ENCODE measurements around the gene THOC6. TPM values are rescaled to one million over a fixed set of nuclear protein-coding genes. Genes with fewer than 3 reads are reported as not detected.

THOC6 gene
- total and polyA plus RNA-seq, 9 of the 15 experiments (the other 6 are each of a cell fraction or from before 2014, with no cell fraction given): 2.5 to 65.4 (median 42.3) TPM

- no peak for TF ChIP-seq FOXO4 (CRISPR knock-in tag; IDR thresholded peaks at IDR 0.05)
- no peak for TF ChIP-seq ZNF140 (CRISPR knock-in tag; IDR thresholded peaks at IDR 0.05)
- no peak for TF ChIP-seq ATF6 (CRISPR knock-in tag; IDR thresholded peaks at IDR 0.05)
- TF ChIP-seq SP1 (CRISPR knock-in tag; IDR thresholded peaks at IDR 0.05): 0 out of 2 replicates have a peak, but pooled peaks have one; percentile 45
- TF ChIP-seq GTF2A2 (tag; IDR thresholded peaks at IDR 0.05): no peak
- no peak for TF ChIP-seq COPS2 (conservative IDR thresholded peaks at IDR 0.05)
- no peak for TF ChIP-seq MLLT1 (IDR thresholded peaks at IDR 0.05)
- no peak for TF ChIP-seq ARID3A (IDR thresholded peaks at IDR 0.05; ENCODE audit: borderline replicate concordance, low read depth, low read length)
- no peak for TF ChIP-seq PHF20 (IDR thresholded peaks at IDR 0.05; ENCODE audit: partially characterized antibody)
- no peak for TF ChIP-seq ESRRB (CRISPR knock-in tag; IDR thresholded peaks at IDR 0.05; ENCODE audit: borderline replicate concordance)
- TF ChIP-seq JUND (IDR thresholded peaks at IDR 0.05; ENCODE audit: borderline replicate concordance, low read depth, low read length): 0 out of 2 replicates have a peak, but pooled peaks have one; percentile 10
- TF ChIP-seq JUND (tag; IDR thresholded peaks at IDR 0.05; ENCODE audit: borderline replicate concordance, low read depth, low read length): no peak; the same call in 2 of the 3 replicates
- peak; percentile 66 for TF ChIP-seq CREM (IDR thresholded peaks at IDR 0.05; ENCODE audit: low read depth)
- TF ChIP-seq ZNF212 (CRISPR knock-in tag; IDR thresholded peaks at IDR 0.05): no peak
- TF ChIP-seq RBBP5 (IDR thresholded peaks at IDR 0.05; ENCODE audit: borderline replicate concordance, insufficient read depth, low read length, poor library complexity, severe bottlenecking): peak; percentile 45
- no peak for TF ChIP-seq ERF (CRISPR knock-in tag; IDR thresholded peaks at IDR 0.05)
- peak; percentile 23; the same call in 1 of the 2 replicates for TF ChIP-seq RNF2 (IDR thresholded peaks at IDR 0.05)
- no peak for TF ChIP-seq MBD2 (IDR thresholded peaks at IDR 0.05; ENCODE audit: borderline replicate concordance, low read depth)
- no peak for TF ChIP-seq CHD4 (IDR thresholded peaks at IDR 0.05; ENCODE audit: insufficient read depth, insufficient replicate concordance, low read depth, low read length, poor library complexity, severe bottlenecking)
- peak; percentile 53 for TF ChIP-seq KDM5B (IDR thresholded peaks at IDR 0.05; ENCODE audit: insufficient replicate concordance, low read depth, low read length)
These were observed 5.8 kb downstream of the THOC6 start (continued) for GRCh38 chr16:3029491-3030221.

Measured in K562 (cell line).